GM21529 (cell line): ENCODE measurements around the gene NFATC2IP.
"Not testable (repeated sequence)": the region's sequence is repeated elsewhere in the genome, so short reads cannot be mapped to it uniquely, and the experiment has no call there.

ENCODE experiments used
- ATAC-seq: cut with Tn5 transposase; IDR thresholded peaks from one replicate; pipeline ENCODE4 v1.9.1; 2021; ENCODE audit not compliant: unreplicated experiment

The NFATC2IP gene

GRCh38 chr16:28990375-28991040, 39.8 kb downstream of the NFATC2IP start:
- no peak for ATAC-seq

GRCh38 chr16:28991687-28992086, 41.0 kb downstream of the NFATC2IP start:
- no peak for ATAC-seq

GRCh38 chr16:28992496-28992895, 41.8 kb downstream of the NFATC2IP start:
- no peak for ATAC-seq

GRCh38 chr16:28998837-28999236, 48.1 kb downstream of the NFATC2IP start:
- no peak for ATAC-seq

GRCh38 chr16:28999577-28999976, 48.8 kb downstream of the NFATC2IP start:
- no peak for ATAC-seq

GRCh38 chr16:29000019-29000418, 49.3 kb downstream of the NFATC2IP start:
- ATAC-seq, result no peak

GRCh38 chr16:29004496-29005139, 53.9 kb downstream of the NFATC2IP start:
- ATAC-seq, result not testable (repeated sequence)

- no peak for ATAC-seq
Observed at GRCh38 chr16:29007730-29008593, 57.2 kb downstream of the NFATC2IP start.

- ATAC-seq, result no peak
Observed at GRCh38 chr16:29009050-29009837, 58.5 kb downstream of the NFATC2IP start.

GRCh38 chr16:29009838-29010166, 59.1 kb downstream of the NFATC2IP start:
- ATAC-seq, result no peak

- ATAC-seq, result no peak
Observed at GRCh38 chr16:29011112-29011511, 60.4 kb downstream of the NFATC2IP start.

GRCh38 chr16:29011851-29012250, 61.1 kb downstream of the NFATC2IP start:
- ATAC-seq, result no peak

GRCh38 chr16:29012913-29013553, 62.3 kb downstream of the NFATC2IP start:
- no peak for ATAC-seq

GRCh38 chr16:29014561-29015069, 63.9 kb downstream of the NFATC2IP start:
- no peak for ATAC-seq
